GM18909 (cell line): Measurements from ENCODE around the gene CCDC90B.
A peak's percentile ranks its signal among the peaks of the same experiment; 100 is the strongest.
"Not testable (repeated sequence)": the region's sequence is repeated elsewhere in the genome, so short reads cannot be mapped to it uniquely, and the experiment has no call there.

ENCODE experiments used
- ATAC-seq: cut with Tn5 transposase; IDR thresholded peaks from one replicate; pipeline ENCODE4 v1.9.1; 2021; ENCODE audit warnings: mild to moderate bottlenecking; ENCODE audit not compliant: unreplicated experiment, poor library complexity

CCDC90B gene

DNA sequence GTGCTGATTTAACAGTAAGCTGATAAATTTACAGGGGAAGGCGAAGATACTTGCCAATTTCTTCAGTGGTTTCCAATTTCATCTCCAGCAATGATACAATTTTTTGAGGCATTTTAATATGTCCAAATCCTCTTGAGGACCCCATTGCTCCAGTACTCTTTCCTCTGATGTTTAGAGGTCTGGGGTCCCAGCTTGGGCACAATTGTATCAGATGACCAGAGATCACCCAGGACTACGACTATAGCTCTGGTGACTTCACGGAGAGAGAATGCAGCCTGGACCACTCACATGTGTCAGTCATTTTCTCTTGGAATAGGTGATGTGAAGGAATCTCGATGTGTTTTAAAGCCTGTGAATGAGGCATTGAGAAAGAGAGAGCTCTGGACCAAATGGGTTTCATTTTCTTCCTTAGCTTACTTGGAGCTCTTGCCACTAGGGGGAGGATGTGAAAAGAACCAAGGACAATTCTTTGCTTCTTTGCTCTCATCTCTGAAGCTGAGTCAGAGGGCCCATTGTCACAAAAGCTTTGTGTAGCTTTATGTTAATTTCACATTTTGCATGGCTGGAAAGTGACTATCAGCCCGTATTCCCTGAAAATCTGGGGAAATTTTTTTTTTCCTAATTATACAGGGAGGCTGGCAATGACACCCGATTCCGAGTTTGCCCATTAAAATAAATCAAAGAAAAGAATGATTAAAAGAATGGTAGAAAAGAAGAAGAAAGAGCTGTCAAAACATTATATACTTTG lies 6.7 kb upstream of the CCDC90B start:
- peak; percentile 72 for ATAC-seq

DNA sequence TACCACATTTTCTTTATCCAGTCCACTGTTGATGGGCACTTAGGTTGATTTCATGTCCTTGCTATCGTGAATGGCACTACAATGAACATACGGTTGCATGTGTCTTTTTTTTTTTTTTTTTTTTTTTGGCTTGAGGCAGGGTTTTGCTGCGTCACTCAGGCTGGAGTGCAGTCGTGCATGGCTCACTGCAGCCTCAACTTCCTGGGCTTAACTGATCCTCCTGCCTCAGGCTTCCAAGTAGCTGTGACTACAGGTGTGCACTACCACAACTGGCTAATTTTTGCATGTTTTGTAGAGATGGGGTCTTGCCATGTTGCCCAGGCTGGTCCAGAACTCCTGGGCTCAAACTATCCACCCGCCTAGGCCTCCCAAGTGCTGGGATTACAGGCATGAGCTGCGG lies 1.5 kb upstream of the CCDC90B start:
- ATAC-seq: no peak

DNA sequence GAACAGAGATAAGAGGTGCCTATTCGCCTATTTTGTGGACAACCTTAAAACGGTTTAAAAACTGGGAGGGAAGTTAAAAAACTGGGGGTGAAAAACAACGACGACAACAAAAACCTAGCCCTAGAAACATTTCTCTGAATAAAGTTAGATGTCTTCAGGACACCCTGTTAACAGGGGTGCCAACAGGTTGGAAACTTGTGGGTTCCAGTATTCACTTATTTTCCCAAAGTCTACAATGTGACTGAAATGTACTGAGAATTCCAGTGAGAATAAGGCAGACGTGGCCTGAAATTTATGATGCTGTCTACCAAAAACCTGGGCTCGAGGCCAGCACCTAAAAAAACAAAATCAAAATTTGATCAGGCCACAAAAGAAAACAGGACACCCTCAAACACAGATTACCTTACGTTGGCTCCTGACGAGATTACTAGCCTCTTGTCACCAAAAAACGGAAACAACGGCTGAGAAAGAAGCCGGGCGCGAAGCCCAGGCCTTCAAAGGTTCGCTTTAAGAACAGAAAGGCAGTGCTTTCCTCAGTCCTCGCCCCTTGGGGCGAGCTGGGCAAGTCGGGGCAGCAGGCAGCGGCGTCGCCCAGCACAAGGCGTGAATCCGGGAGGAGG lies 906 bp downstream of the CCDC90B start:
- ATAC-seq: peak; percentile 50

DNA sequence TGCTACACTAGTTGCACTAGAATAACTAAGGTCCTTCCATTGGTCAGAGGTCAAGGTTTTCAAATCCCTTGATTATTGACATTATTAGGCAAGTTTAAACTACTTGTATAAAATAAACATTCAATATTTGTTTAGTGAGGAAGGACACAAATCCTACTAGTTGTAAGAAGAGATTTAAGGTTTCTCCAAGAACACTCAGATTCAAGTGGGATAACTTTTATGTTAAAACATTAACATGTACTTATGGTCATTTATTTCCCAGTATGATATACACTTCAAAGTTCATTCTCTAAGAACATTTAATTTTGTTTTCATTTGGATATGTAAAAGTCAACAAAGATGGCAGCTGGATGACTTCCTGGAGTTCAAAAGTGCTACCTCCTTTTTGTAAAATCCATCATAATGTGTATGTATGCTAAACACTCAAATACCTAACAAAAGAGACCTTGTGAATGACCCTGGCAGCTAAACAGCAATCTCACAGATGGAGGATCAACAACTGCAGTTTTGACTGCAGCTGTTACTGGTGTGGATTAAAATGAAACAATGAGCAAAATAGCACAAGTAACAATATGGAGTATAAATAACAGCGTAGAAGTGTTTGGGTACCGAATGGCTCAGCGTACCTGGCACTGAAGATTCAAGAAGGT lies 1.5 kb downstream of the CCDC90B start:
- ATAC-seq: no peak

DNA sequence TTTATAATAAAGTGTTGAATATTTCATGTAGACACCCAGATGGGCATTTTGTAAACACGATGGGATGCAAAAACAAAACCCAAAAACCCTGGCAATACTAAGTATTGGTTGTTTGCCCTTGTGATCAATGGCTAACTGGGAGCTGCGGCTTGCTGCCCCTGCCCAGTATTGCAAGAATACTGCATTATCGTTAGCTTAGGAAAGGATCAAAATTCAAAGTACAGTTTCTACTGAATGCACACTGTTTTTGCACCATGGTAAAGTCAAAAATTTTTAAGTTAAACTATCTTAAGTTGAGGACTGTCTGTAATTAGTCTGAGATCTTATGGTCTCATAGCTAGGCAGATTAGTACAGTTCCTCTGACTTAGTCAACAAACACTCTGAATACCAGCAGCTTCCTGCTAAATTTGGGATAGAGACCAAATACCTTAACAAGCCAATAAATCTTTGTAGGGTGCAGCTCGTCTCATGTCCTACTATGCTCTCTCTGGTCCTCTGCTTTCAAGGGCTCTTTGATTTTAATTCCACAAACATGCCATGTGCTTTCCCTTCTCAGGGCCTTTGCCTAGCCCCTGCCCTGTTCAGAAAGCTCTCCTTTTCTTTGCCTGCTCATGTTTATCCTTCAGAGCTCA lies 4.0 kb downstream of the CCDC90B start:
- ATAC-seq: no peak

DNA sequence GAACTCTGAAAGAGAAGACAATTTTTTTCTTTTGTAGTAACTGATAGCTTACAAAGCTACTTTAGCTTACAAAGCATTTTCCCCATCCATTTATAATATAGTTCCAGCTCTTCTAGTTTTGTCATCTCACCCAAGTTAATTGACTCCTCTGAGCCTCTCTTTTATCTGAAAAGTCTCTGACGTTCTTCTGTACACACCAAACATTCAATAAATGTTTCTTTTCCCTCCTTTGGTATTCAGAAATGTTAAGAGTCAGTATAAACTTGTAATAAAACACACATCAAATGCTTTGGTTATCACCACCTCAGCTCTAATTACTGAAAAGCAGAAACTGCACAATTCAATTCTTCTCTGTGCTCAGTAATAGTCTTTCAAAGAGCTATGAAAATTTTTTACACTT lies 5.9 kb downstream of the CCDC90B start:
- no peak for ATAC-seq

DNA sequence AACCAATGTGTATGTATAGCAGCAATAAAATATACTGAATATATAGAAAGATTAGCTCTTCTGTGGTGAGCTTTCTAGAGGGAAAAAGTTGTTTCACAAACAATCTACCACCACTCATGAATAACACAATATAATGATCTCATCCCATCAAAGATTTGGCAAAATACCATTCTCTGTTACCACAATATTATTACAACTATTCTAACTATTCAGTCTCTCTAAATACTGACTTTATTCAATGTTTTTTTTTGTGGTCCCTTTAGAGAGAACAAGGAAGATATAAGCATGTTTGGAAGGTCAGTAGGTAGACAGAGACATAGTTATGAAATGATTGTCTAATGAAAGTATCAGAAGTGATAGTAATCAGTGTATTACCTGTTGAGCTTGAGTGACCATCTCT lies 7.8 kb downstream of the CCDC90B start:
- ATAC-seq: no peak

DNA sequence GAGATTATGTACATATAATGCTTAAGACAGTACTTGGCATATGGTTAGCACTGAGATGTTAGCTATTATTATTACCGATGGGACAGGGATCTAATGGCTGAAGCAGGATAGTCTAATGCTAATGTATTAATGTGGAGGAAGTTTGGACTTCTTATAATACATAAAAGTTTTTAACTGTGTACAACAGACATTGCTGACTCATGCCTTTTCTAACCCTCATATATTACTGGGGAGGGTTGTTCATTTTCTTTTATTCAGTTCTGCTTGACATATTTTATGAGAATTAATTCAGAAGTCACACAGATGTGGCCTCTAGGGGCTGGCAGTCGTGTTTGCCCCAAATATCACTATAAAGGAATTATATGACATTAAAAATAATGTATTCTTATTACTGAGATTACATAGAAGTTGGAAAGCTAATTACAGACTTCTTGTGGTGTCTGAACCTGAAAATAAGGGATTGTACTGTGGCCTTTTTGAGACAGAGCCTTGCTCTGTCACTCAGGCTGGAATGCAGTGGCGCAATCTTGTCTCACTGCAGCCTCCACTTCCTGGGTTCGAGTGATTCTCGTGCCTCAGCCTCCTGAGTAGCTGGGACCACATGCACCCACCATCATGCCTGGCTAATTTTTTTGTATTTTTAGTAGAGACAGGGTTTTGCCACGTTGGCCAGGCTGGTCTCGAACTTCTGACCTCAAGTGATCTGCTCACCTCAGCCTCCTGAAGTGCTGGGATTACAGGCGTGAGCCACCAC lies 10.1 kb downstream of the CCDC90B start:
- ATAC-seq: no peak

DNA sequence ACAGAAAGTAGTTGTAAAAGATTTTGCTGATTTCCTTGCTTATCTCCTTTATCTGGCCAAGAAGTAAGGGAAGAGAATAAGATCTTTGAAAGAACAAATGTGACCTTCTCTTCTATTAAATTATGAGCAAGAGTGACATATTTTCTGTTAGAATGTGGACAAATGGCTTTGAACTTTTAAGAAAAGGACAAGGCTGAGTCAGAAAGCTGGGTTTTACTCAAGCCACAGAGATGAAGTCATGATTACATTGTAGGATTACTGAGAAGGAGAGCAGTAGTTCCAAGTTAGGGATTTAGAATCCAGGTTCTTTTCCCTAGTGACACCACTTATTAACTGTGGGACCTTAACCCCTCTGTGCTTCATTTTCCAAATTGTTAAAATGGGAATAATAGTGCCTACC lies 13.5 kb downstream of the CCDC90B start:
- ATAC-seq: no peak

DNA sequence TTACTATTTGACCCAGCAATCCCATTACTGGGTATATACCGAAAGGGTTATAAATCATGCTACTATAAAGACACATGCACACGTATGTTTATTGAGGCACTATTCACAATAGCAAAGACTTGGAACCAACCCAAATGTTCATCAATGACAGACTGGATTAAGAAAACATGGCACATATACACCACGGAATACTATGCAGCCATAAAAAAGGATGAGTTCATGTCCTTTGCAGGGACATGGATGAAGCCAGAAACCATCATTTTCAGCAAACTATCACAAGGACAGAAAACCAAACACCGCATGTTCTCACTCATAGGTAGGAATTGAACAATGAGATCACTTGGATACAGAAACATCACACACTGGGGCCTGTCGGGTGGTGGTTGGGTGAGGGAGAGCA lies 14.4 kb downstream of the CCDC90B start:
- not testable (repeated sequence) for ATAC-seq

DNA sequence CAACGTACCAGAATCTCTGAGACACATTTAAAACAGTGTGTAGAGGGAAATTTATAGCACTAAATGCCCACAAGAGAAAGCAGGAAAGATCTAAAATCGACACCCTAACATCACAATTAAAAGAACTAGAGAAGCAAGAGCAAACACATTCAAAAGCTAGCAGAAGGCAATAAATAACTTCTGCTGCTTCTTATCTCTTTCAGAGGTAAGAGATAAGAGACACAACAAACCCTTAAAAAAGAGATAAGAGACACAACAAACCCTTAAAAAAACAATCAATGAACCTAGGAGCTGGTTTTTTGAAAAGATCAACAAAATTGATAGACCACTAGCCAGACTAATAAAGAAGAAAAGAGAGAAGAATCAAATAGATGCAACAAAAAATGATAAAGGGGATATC lies 17.1 kb downstream of the CCDC90B start:
- ATAC-seq: not testable (repeated sequence)

DNA sequence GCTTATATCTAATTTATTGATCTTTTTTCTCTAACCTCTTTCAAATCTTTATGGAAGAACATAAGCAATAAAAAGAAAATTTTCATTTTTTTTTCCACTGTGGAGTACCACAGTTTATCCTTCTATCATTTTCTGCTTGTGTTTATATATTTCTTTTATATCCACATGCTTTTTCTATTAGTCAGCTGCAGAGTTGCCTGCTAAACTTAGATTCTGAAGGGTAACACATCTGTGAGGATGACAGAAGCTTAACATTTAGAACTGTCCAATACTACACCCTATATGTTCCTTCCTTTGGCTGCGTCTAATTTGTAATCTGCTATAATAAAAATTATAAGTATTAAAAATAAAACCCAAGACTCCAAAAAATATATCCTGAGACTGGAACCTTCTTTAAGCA lies 20.8 kb downstream of the CCDC90B start:
- ATAC-seq: no peak

DNA sequence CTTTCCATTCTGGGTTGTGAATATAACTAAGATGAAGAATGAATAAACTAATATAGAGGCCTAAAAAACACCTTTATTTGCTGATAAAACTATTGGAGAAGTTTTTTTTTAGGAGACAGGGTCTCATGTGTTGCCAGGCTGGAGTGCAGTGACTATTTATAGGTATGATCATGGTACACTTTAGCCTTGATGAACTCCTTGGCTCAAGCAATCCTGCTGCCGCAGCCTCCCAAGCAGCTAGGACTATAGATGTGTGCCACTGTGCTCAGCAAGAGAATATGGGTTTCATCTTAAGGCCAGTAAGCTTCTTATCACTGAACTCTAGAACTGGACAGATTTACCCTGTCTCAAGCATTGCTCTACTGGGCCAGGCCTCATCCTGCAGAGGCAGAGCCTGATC lies 26.6 kb downstream of the CCDC90B start:
- no peak for ATAC-seq

DNA sequence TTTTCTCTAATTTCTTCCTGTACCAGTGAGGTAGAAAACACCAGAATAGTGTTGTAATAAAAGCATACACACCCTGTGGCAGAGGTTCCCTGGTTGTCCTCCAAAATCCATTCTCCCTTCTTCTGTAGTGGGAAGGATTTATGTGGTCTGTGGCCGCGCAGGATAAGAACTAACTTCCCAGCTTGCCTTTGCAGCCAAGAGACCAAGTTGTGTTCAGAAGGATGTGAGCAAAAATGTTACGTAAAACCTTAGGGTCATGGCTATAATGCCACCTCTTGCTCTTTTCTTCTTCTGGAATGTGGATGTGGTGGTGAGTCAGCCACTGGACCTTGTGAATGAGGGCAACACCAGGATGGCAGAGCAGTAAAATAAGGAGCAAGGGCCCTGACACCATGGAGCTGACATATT lies 28.4 kb downstream of the CCDC90B start:
- no peak for ATAC-seq

DNA sequence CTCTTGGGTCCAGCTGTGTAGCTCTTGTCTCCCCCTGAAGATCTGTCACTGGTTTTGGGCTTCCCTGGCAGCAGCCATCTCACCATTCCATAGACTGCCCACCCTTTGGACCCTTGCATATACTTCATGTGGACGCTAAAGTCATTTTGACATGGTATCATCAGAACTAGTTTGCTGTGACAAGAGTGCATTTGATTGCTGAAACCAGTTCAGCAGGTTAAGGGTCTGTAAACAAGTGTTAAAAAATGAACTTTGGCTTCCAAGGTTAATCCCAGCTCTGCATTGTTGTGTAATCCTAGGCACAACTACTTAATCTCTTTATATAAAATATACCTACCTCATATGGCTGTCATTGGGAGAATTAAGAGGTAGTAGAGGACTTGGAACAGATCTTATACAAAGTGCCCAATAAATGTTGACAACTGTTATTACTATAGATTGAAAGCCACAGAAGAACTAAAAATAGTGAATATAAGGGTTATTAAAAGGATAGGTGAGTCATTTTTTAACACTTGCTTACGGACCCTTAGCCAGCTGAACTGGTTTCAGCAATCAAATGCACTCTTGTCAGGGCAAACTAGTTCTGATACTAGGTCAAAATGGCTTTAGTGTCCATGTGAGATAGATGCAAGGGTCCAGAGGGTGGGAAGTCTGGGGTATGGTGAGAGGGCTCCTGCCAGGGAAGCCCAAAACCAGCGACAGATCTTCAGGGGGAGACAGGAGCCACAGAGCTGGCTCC lies 29.4 kb downstream of the CCDC90B start:
- no peak for ATAC-seq

DNA sequence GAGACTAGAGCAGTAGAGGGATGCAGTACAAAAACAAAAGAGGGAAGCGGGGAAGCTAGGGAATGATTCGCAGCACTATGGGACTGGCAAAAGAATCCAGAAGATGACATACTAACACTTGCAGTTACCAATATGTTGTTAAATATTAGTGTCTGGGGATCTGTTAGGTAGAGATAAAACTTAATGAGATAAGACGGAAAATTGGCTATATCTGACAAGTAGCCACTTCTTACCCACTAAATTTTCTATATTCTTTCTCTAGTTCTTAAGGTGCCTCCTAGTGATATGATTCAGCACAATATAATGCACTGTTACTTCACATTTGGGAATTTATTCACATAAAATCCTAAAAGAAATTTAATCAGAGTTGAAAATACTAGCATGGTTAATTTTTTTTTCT lies 30.8 kb downstream of the CCDC90B start:
- ATAC-seq: no peak

DNA sequence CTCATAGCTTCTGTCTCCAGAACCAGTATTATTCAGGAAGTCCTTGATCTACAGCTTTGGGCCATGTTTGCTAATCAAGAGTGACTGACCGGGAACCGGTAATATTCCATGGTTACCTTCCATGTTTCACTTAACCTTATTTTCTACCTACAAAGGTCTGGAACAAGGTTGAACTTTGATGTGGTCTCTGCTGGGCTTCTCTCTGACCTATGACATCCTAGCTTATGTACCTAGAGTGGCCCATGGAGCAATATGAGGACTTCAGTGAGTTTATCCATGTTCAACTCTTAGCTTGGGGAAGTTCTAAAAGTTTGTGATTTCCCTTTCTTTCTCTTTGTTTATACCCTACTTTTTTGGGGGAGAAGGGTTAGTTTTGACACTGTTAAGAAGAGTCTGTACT lies 33.2 kb downstream of the CCDC90B start:
- ATAC-seq: no peak

DNA sequence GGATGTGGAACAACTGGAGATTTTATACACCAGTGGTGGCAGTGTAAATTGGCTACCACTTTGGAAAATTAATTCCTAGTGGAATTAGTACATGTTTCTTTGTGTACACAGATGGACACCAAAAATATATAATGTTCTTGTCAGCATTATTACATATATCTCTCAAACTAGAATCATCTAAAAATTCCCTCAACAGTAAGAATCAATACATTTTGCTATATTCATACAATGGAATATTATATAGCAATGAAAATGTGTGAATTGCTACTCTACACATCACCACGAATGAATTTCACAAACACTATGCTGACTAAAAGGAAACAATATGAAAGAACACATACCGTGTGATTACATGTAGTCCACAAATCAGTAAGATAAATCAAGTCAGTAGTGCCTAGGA lies 33.9 kb downstream of the CCDC90B start:
- ATAC-seq: no peak

DNA sequence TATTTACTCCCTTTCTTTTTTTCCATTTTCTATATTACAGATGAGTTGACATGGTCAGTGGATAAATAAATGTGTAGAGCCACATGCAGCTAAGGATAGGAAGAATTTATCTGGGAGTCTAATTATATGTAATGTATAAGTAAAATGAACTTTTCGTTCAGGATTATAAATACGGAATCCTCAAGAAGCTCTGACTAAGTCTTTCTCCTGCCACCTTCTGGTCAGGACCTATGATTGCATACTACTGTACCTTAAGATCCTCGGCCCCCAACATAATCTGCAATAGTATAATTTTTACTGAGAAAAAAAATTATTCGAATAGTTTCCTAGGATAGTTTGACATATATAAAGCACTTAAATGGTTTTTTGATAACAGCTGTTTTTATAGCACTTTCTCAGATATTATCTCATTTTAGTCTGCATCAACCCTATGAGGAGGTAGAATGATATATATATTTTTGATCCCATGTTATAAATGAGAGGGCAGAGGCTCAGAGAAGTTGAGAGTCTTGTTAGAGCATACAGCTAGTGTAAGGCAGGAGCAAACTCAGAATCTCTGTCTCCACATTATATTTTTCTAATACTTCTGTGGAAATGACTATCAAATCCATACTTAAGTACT lies 36.1 kb downstream of the CCDC90B start:
- peak; percentile 75 for ATAC-seq
